Sciatic nerve (tissue), 2 donors: ENCODE results near the gene MEST. TPM values are rescaled to one million over a fixed set of nuclear protein-coding genes. Genes with fewer than 3 reads are reported as not detected.
A peak's percentile ranks its signal among the peaks of the same experiment; 100 is the strongest.

ENCODE experiments used
- ATAC-seq: fragments of 200-7000 bp; cut with Tn5 transposase; one replicate; pipeline ENCODE4 v1.9.1; 2020; ENCODE audit warnings: mild to moderate bottlenecking, moderate library complexity
- DNase-seq: peaks from one replicate; pipeline ENCODE4 v3.0.0-alpha.2; 2020; ENCODE audit warnings: low spot score
- intact Hi-C: fragments of 100-400 bp; cut with DNase I; formaldehyde crosslinking; loops from one replicate; pipeline ENCODE4 v1.14.2; 2022
- total RNA-seq: library from RNA; stranded (reverse); fragmentation: NEBNext Ultra II Directional; extraction: Animal tissue kit (Norgen Biotek cat#: 25700); gene quantifications from one replicate; pipeline ENCODE4 v1.2.1, GENCODE V29; 2021
- donor health status: DM: no; HTN: no; CAD: no.
- donor health status: DM: no; HTN: no; CAD: no.

The MEST gene
- total RNA-seq, 1 donor from 2014 or later: 72.0 TPM

GRCh38 chr7:130479716-130480400 lies 12.0 kb upstream of the MEST start:
- intact Hi-C loops: loop anchor here (10.0 kb wide), 1 partner anchor 205 kb away; no protein-coding TSS in a partner anchor
- ATAC-seq (no peak), DNase-seq (no peak)

GRCh38 chr7:130481898-130482297 lies 10.0 kb upstream of the MEST start:
- ATAC-seq: peak; percentile 81
- intact Hi-C loops: loop anchor here (10.0 kb wide), 1 partner anchor 207 kb away; no protein-coding TSS in a partner anchor
- DNase-seq: no peak

GRCh38 chr7:130483031-130483430 lies 8.9 kb upstream of the MEST start:
- ATAC-seq: no peak
- DNase-seq: no peak
- intact Hi-C loops: loop anchor here (10.0 kb wide), 1 partner anchor 208 kb away; no protein-coding TSS in a partner anchor

- intact Hi-C loops: loop anchor here (10.0 kb wide), 1 partner anchor 211 kb away; no protein-coding TSS in a partner anchor
- DNase-seq: no peak
- ATAC-seq: no peak
Measured at GRCh38 chr7:130485734-130486113, 6.2 kb upstream of the MEST start.

GRCh38 chr7:130486114-130486953 lies 5.6 kb upstream of the MEST start:
- ATAC-seq: peak; percentile 63
- DNase-seq: peak; percentile 73
- intact Hi-C loops: loop anchor here (10.0 kb wide), 1 partner anchor 212 kb away; no protein-coding TSS in a partner anchor

GRCh38 chr7:130486954-130487436 lies 4.9 kb upstream of the MEST start:
- no peak for ATAC-seq
- no peak for DNase-seq
- intact Hi-C loops: loop anchor here (10.0 kb wide), 1 partner anchor 212 kb away; no protein-coding TSS in a partner anchor

GRCh38 chr7:130488392-130489139 lies 3.3 kb upstream of the MEST start:
- ATAC-seq (no peak), DNase-seq (no peak)
- intact Hi-C loops: loop anchor here (10.0 kb wide), 1 partner anchor 214 kb away; no protein-coding TSS in a partner anchor

GRCh38 chr7:130489140-130489983 lies 2.5 kb upstream of the MEST start:
- DNase-seq: no peak
- ATAC-seq: no peak
- intact Hi-C loops: loop anchor here (10.0 kb wide), 1 partner anchor 215 kb away; no protein-coding TSS in a partner anchor

- DNase-seq: no peak
- ATAC-seq: no peak
- intact Hi-C loops: no loop called here
Measured at GRCh38 chr7:130490311-130490791, 1.5 kb upstream of the MEST start.

- intact Hi-C loops: no loop called here
- DNase-seq (peak; percentile 81), ATAC-seq (peak; percentile 81)
Measured at GRCh38 chr7:130490888-130491804, 739 bp upstream of the MEST start.

GRCh38 chr7:130492523-130493274 lies 814 bp downstream of the MEST start:
- intact Hi-C loops: no loop called here
- no peak for DNase-seq
- no peak for ATAC-seq

GRCh38 chr7:130493275-130493873 lies 1.5 kb downstream of the MEST start:
- intact Hi-C loops: no loop called here
- ATAC-seq (no peak), DNase-seq (no peak)

GRCh38 chr7:130494431-130494858 lies 2.6 kb downstream of the MEST start:
- intact Hi-C loops: no loop called here
- DNase-seq (no peak), ATAC-seq (no peak)

GRCh38 chr7:130500463-130500862 lies 8.6 kb downstream of the MEST start:
- no peak for DNase-seq
- ATAC-seq: no peak
- intact Hi-C loops: no loop called here

GRCh38 chr7:130500910-130501309 lies 9.0 kb downstream of the MEST start:
- intact Hi-C loops: no loop called here
- DNase-seq (no peak), ATAC-seq (no peak)

GRCh38 chr7:130505753-130506152 lies 13.9 kb downstream of the MEST start:
- no peak for ATAC-seq
- DNase-seq: no peak
- intact Hi-C loops: no loop called here
